GM19238 (cell line): ENCODE data around the gene SPDYE2B.
"Not testable (repeated sequence)": the region's sequence is repeated elsewhere in the genome, so short reads cannot be mapped to it uniquely, and the experiment has no call there.

Experiments
- DNase-seq: peaks from one replicate; pipeline ENCODE4 v3.0.0; 2011; ENCODE audit warnings: low spot score; ENCODE audit not compliant: insufficient read length

Gene SPDYE2B, protein sequence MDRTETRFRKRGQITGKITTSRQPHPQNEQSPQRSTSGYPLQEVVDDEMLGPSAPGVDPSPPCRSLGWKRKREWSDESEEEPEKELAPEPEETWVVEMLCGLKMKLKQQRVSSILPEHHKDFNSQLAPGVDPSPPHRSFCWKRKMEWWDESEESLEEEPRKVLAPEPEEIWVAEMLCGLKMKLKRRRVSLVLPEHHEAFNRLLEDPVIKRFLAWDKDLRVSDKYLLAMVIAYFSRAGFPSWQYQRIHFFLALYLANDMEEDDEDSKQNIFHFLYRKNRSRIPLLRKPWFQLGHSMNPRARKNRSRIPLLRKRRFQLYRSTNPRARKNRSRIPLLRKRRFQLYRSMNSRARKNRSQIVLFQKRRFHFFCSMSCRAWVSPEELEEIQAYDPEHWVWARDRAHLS

DNA sequence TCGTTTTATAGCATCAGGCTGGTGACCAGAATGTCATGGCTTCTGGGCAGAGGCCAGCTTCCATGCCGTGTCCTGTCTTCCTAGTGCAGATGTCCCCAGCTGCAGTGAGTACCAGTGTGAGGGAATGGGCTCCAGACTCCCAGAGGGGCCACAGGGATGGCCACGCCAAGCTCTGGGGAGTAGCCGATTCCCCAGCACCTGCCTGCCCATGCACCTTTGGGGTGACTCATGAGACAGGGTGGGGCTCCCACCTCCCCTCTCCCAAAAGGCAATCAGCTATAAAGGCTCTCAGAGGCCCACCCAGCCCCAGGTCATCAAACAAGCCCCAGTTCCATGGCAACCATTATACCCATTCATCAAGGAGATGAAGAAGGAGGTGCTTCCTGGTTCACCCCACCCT lies at the start of gene SPDYE2B:
SPDYE2B (plus strand) TSS at position 396 of the 400 bp plus-strand sequence. CDS start 2,030 bp downstream, outside the sequence.
- not testable (repeated sequence) for DNase-seq

DNA sequence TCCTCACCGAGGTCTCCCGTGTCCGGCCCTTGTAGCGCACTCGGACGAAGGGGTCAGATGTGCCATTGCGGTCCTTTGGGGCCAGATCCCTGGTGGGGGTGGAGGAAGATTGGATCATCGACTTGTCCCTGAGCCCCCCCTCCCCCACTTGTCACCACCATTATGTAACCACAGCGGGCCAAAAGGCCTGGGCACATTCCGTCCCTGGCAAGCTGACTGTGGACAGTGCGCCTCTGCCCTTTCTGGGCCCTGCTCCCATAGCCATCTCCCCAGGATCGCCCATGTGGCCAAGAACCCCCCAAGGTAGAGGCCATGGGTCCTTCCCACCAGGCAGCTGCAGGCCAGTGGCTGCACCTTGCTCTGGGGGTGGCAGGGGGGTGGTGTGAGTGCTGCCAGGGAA lies 47.8 kb upstream of the SPDYE2B start:
- not testable (repeated sequence) for DNase-seq

DNA sequence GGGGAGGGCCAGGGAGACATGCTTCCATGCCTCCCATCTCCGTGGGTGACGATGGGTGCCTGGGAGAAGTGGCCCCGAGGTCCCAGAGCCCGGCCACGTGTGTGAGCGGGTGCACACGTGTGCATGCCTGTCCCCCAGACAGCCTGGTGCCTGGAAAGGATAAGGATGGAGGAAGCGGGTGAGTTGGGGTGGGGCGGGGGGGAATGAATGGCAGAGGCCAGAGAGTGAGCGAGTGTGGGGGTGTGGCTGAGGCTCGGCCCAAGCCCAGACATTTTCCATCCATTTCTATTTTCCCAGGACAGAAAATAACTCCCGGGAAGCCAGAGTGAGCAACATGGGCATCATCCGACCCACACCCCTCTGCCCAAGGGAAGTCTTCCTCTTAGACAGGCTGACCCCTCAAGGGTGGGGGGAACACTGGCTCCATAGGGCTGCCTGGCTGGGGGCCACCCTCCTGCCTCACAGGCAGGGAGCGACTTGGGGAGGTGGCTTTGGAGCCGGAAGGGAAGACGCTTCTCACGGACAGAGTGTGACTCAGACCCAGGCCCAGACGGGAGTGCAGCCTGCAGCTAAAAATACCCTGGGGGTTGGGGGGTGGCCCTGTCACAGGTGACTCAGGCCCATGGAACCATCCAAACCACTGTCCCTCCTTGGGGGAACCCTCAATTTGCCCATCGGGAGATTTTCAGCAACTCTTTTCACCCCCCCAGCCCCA lies 45.5 kb upstream of the SPDYE2B start:
- DNase-seq, result not testable (repeated sequence)

DNA sequence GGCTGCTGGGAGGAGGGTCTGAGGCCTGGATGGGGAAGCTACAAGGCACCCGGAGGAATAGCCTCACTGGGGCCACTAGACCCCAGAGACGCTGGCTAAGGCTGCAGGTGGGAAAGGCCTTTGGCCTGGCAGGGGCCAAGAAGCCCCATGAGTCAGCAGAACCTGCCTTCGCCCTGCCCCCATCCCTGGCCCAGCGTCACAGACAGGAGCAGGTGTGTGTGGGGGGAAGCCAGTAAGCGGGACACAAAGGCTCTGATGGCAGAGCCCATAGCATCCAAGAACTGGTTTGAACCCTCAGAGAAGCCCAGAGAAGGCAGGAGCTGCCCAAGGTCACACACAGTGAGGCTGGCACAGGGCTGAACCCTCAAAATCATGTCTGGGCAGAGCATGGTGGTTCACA lies 43.3 kb upstream of the SPDYE2B start:
- not testable (repeated sequence) for DNase-seq

DNA sequence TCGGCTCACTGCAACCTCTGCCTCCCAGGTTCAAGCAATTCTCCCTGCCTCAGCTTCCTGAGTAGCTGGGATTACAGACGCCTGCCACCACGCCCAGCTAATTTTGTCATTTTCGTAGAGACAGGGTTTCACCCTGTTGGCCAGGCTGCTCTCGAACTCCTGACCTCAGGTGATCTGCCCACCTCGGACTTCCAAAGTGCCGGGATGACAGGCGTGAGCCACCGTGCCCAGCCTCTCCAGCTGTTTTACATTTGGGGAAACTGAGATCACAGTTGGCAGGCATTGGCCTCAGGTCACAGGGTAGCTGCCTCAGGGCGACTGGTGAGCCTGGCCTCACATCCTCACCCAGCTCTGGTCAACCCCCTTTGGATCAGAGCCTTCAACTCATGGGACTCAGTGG lies 40.4 kb upstream of the SPDYE2B start:
- DNase-seq, result not testable (repeated sequence)

DNA sequence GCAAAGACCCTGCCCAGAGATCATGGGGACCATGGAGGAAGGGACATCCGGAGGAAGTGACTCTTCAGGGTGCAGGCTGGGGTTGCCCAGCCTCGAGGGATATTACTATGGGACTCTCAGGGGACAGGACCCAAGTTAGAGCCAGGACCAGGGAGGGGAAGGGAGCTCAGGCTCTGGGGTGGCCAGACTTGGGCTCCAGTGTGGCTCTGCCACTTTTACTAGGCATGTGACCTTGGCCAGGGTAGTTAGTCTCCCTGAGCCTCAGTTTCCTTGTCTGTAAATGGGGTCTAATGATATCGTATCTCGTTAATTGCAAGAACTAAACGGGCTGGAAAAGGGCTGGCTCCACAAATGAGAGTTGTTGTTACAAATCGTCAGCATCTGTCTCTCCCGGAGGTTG lies 39.7 kb upstream of the SPDYE2B start:
- not testable (repeated sequence) for DNase-seq

DNA sequence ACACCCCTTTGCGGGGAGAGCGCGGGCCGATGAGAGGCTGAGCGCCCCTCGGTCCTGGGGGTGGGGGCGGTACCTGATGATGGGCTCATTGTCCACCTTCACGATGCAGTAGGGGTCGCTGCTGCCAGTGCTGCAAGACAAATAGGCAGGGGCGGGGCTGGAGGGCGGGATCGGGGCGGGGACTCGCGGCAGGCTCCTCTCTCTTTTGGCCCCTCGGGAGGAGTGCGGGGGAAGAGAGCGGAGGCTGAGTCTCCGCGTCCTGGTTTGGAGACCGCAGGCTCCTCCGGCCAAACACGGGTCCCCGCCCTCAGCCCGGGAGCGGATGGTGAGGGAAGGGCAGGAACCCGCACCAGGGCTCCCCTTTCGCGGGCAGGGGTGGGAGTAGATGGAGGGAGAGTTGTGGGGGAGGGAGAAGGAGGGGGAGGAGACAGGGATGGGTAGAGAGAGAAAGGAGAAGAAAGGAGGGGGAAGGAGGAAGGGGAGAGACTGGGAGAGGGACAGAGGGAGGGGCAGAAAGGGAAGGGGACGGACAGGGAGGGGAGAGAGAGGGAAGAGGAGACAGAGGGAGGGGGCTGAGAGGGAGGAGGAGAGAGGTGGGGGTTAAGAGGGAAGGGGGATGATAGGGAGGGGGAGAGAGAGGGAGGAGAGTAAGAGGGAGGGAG lies 39.0 kb upstream of the SPDYE2B start:
- DNase-seq, result not testable (repeated sequence)

DNA sequence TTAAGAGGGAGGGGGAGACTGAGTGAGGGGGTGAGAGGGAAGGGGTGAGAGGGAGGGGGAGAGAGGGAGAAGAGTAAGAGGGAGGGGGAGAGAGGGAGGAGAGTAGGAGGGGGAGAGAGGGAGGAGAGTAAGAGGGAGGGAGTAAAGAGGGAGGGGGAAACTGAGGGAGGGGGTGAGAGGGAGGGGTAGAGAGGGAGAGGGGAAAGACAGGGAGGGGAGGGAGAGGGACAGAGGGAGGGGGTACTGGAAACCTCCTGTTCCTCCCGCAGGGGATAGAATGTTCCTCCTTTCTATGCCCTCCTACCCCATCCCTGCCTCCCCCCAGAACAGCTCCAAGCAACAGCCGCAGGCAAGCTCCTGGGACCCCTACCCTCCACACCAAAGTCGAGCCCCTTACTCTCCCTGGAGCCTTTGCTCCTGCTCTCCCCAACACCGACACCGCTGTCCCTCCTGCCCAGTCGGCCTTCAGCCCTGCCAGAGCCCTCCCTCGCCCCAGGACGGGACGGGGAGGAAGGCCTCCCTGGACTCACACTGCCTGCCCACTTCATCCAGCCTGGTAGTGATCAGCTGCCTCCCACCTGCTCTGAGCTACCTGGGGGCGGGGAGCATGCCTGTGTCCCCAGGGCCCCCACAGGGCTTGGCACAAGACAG lies 38.3 kb upstream of the SPDYE2B start:
- not testable (repeated sequence) for DNase-seq

DNA sequence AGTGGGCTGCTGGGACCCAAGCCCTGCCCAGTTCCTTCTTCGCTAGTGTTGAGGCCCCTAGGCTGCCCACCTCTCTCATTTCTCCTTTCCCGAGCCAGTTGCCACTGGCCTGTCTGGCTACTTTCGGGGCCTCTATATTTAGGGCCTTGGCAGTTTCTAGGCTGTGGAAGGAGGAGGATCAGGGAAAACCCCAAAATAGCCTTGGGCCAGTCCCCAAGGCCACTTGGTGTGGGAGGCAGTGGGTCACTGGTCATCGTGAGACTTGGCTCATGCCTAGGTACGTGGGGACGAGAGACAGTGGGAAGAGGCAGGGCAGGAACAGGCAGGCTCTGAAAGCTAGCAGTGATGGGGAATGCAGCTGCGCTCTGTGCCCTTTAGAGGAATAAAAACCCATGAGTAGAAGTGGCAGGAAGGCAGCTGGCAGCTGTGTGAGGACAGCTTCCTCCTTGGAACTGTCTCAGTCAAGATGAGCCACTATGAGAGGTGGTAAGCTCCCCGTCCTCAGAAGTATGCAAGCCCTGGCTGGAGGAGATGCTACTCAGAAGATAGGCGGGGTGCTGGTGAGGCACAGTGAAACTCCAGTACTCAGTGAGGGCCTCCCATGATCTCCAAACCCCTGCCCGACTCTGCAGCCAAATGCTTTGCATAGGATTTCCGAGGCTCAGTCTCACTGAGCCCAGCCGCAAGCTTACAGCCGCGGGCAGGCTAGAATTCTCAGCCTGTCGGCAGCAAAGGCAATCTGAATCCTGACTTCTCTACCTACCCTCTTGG lies 36.4 kb upstream of the SPDYE2B start:
- DNase-seq, result not testable (repeated sequence)

DNA sequence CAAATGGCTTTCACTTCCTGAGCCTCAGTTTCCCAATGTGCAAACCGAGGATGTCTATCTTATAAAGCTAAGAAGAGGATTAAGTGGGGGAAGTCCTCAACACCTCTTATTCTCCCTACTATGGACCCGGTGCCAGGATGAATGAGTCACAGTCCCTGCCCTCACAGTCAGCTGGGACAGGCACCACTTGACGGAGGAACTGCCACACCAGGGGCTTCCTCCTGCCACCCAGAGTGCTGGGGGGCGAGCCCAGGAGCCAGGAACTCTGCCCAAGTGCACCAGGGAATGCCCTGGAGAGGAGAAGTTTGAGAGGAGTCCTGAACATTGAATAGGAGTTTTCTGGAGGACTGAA lies 35.8 kb upstream of the SPDYE2B start:
- DNase-seq, result not testable (repeated sequence)

DNA sequence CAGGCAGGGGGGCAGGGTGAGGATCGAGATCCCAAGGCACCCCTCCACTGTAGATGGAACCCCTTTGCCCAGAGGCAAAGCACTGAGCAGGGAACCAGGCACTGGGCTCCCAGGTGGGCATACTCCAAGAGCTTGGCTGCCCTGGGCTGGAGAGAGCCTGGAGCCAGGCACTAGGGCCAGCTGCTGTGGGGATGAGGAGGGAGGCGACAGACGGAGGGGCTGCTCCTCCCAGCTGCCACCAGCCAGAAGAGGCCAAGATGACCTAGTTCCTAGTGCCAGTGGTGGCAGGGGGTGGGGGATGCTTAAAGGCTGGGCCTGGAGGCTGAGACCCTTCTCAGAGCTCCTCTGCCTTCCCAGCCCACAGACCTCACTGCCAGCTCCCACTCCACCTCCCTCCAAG lies 35.2 kb upstream of the SPDYE2B start:
- DNase-seq, result not testable (repeated sequence)

DNA sequence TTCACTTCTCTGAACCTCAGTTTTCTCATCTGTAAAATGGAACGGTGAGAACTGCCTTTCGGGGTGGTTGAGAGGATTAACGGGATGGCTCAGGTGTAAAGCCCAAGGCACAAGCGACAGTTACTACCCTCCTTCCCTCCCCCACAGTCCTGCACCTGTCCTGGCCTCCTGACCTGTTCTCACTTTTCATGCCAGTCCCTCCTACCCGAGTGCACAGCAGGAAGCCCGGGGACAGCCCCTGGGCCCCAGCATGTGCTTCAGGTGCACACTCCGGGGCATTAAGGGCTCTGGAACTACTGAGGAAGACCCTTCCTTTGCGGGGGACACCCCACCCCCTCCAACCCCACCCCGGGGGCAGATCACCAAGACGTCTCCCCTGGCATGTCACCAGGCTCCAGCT lies 34.2 kb upstream of the SPDYE2B start:
- not testable (repeated sequence) for DNase-seq

DNA sequence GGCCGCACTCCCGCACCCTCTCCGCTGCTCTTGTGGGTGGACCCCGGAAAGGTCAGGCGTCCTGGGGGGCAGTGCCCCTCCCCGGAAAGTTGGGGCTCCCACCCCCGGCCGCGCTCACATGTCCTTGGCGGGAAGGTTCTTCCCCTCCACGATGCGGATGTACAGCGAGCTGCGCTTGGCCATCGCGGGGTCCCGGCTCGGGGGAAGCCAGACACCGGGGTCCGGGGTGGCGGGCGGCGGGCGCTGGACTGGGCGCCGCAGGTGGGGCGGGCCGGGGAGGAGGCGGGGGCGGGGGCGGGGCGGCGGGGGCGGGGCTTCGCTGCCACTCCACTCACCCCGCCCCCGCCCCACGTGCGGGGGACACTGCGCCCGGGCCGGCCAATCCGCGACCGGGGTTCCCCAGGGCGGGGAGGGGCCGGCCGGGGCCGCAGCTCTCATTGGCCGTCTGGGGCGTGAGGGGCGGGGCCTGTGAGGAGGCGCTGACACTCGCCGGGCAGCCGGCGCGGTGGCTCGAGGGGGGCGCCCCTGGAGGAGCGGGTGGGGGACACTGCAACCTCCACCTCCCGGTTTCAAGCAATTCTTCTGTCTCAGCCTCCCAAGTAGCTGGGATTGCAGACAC lies 33.5 kb upstream of the SPDYE2B start, which contains the start of gene RASA4:
RASA4 (minus strand) TSS at position 250 of the 619 bp plus-strand sequence; CDS start at position 183, 67 bp downstream.
- DNase-seq, result not testable (repeated sequence)

DNA sequence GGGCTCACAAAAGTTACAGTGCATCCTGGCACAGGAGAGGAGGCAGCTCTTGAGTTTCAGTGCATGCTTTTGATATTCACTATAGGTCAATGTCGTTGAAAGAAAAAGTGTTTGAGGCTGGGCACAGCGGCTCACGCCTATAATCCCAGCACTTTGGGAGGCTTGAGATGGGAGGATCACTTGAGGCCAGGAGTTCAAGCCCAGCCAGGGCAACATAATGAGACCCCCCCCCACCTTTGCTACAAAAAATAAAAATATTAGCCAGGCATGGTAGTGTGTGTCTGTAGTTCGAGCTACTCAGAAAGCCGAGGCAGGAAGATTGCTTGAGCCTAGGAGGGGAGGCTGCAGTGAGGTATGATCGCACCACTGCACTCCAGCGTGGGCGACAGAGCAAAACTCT lies 32.0 kb upstream of the SPDYE2B start:
- DNase-seq, result not testable (repeated sequence)

DNA sequence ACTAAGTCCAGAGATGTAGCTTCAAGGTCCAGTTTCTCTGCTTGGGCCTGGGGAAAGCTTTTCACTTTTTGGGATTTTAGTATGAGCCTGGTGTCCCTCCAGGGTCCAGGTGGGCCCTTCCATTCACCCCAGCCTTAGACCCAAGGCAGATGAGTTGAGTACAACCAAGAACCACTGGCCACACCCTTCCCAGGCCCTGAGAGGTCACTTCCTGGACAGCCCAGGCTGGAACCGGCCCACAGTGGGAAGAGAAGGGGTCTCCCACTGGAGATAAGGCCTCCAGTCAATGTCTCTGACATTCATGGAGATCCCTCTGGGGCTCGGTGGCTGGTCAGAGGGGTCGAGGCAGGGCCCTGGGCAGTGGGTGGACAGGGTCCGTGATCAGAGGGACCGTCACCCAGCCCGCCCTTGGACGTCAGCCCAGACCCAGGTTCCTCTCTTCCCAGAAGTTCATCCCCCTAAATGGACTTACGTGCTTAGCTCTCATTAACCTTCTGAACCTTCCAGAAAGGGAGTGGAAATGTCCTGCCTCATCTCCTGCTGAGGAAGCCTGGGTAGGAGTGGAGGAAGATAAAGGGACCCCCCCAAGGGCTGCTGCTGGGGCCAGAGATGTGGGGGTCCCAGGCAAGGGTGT lies 22.7 kb upstream of the SPDYE2B start:
- not testable (repeated sequence) for DNase-seq

DNA sequence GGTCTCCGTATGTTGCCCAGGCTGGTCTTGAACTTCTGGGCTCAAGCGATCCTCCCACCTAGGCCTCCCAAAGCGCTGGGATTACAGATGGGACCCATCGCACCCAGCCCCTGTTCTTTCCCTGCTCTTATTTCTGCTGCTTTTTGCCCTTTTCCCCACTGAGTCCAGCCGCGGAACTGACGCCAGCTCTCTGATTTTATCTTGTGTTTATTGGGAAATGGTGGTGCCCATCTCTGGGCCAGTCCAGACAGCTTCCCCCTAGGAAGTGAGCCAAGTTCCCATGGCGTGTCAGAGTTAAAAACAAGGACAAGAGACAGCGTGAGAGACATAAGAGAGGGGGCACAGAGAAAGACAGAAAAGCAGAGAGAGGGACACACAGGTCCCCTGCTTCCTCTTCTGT lies 19.5 kb upstream of the SPDYE2B start:
- DNase-seq, result not testable (repeated sequence)

DNA sequence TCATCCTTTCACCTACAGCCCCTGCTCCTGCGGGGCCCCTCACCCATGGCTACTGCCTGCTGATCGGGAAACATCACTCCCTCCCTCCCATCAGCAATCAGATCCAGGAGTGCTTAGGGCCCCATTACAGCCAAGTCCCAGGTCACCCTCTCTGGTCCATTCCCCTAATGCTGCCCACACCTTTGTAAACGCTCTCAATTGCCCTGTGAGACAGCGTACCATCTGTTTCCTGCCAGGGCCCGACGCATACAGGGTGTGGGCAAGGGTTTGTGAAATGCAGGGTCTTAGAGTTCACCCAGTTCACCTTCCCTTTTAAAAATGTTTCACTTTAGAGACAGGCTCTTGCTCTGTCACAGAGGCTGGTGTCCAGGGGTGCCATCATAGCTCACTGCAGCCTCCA lies 15.8 kb upstream of the SPDYE2B start:
- DNase-seq, result not testable (repeated sequence)

DNA sequence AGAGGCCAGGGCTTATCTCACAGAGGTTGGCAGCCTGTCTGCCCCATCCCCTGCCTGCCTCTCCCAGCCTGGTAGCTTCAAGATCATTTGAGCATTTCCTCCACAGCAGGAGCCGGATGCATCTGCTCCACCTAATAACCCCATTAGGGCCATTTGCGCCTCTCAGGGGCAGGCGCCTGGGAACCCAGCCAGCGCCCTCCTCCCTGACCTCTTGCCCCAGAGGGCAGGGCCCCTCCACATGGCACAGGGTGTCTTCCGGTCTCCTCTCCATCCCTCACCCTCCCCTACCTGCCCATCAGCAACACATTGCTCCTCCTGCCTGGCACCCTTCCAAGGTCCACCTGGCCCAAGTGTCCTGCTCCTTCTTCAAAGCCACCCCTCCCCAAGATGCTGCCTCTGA lies 14.8 kb upstream of the SPDYE2B start:
- not testable (repeated sequence) for DNase-seq

DNA sequence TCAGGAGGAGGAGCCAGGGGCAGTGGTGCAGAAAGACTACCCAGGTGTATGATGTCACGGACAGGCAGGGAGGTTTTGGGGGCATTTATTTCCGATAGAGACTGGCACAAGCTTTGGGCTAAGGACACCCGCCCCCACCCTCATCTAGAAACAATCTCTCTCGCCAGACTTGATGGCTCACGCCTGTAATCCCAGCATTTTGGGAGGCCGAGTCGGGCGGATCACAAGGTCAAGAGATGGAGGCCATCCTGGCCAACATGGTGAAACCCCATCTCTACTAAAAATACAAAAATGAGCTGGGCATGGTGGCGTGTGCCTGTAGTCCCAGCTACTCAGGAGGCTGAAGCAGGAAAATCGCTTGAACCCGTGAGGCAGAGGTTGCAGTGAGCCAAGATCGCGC lies 13.2 kb upstream of the SPDYE2B start:
- DNase-seq, result not testable (repeated sequence)

DNA sequence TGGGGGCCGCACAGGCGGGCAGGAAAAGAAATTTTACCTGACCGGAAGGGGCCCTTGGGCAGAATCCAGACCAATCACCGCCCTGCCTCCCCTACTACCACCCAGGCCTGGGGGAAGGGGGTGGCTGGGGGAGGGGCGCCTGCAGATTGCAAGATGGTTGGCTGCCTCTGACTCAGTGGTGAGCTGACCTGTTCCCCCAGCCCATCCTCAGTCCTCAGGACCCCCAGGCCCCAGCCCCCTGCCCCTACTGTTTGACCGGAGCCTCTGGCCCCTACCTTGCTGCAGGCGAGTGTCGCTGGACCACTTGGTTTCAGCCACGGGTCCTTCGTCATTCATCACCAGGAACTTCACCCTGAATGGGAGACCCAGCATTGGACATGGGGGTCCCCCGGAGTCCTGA lies 11.3 kb upstream of the SPDYE2B start:
- DNase-seq, result not testable (repeated sequence)
